Breast epithelium (tissue), 3 donors: ENCODE measurements around the gene ATP8B1.

ENCODE experiments used
- POLR2AphosphoS5 ChIP-seq, 3 donors: sonication (generic); formaldehyde crosslinking; IDR thresholded peaks; one replicate each; pipeline ENCODE4 v1.6.1; 2017; ENCODE audit warnings: antibody characterized with exemption in 3 of 3
- TF ChIP-seq, protein P1 (sequence below), 3 donors: fragments of 450-650 bp; IDR thresholded peaks; one replicate each; pipeline ENCODE4 v1.5.1; 2016 to 2017; ENCODE audit warnings: antibody characterized with exemption in 3 of 3, mild to moderate bottlenecking in 3 of 3, moderate library complexity in 3 of 3

GRCh38 chr18:57696271-57696670 is 106.8 kb downstream of the ATP8B1 start:
- TF ChIP-seq, protein P1, sequence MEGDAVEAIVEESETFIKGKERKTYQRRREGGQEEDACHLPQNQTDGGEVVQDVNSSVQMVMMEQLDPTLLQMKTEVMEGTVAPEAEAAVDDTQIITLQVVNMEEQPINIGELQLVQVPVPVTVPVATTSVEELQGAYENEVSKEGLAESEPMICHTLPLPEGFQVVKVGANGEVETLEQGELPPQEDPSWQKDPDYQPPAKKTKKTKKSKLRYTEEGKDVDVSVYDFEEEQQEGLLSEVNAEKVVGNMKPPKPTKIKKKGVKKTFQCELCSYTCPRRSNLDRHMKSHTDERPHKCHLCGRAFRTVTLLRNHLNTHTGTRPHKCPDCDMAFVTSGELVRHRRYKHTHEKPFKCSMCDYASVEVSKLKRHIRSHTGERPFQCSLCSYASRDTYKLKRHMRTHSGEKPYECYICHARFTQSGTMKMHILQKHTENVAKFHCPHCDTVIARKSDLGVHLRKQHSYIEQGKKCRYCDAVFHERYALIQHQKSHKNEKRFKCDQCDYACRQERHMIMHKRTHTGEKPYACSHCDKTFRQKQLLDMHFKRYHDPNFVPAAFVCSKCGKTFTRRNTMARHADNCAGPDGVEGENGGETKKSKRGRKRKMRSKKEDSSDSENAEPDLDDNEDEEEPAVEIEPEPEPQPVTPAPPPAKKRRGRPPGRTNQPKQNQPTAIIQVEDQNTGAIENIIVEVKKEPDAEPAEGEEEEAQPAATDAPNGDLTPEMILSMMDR (IDR thresholded peaks at IDR 0.05) = no peak
- TF ChIP-seq POLR2AphosphoS5 (IDR thresholded peaks at IDR 0.05) = no peak
